ENCODE measurements around the gene GTSE1. TPM values are rescaled to one million over a fixed set of nuclear protein-coding genes. Genes with fewer than 3 reads are reported as not detected.

GTSE1 gene
- total RNA-seq, 1 experiment from 2014 or later, result 33.2 TPM

GRCh38 chr22:46351131-46351735 is 54.6 kb downstream of the GTSE1 start:
- no peak for DNase-seq (ENCODE audit: low read depth)

DNA sequence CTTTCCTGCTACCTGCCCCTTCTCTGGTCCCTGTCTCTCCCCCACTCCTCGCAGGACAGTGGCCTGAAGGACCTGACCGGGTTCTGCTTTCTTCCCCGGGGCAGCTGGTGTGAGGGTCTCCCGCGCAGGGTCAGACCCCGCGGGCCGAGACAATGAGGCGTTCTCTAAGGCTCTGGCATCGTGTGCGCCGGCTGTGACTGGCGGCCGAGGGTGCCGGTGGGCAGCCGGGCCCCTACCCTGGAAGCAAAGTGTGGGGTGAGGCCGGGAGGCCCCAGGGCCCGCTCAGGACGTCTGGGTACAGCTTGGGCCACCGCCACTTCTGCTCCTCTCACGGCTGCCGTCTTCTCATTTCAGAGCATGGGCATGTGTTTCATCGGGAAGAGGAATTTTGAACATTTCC is 55.1 kb downstream of the GTSE1 start:
- DNase-seq (ENCODE audit: low read depth), result no peak

DNA sequence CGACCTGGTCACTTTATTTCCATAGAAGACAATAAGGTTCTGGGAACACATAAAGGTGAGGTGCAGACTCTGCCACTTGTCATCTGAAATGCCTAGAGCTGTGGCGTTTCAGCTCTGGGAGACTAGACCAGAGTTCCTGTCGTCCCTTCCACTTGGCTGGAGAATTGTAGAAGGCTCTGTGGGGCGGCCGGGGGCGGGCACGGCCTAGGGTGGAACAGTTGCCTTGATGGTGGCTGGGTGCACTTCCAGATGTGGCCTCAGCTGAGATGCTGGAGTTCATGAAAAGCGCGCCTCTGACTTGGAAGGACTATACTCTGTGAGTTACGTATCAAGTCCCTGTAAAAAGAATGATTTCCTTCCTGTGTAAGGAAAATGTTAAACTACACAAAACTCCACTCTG is 55.6 kb downstream of the GTSE1 start:
- no peak for DNase-seq (ENCODE audit: low read depth)

DNA sequence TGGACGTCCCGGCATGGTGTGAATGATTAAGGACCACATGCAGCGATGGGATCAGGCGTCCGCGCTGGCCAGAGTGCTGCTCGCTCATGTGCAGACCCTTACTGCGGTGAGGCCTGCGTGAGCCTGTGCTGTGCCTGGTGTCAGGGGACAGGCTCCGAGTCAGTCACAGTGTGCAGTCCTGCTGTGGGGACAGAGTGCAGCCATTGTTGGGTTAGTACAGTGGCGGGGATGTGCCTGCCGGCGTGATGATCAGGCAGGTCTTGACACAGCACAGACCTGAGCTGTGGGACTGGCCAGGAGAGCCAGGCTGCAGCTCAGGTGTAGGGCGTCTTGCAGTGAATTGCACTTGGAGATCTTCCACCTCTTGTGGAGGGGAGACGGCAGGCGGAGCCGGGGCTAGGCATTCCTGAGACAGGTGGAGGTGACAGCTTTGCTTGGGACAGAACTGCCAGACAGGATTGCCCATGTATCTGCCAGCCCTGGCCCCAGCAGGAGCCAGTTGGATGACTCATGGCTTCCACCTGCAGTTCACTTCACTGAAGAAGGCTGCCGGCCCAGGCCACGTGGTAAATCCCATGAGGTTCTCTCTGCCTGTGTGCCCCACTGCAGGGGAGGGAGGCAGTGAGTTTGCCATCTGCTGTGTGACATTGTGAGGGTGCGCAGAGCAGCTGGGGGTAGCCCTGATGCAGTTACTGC is 56.2 kb downstream of the GTSE1 start:
- peak; percentile 62 for DNase-seq (ENCODE audit: low read depth)

DNA sequence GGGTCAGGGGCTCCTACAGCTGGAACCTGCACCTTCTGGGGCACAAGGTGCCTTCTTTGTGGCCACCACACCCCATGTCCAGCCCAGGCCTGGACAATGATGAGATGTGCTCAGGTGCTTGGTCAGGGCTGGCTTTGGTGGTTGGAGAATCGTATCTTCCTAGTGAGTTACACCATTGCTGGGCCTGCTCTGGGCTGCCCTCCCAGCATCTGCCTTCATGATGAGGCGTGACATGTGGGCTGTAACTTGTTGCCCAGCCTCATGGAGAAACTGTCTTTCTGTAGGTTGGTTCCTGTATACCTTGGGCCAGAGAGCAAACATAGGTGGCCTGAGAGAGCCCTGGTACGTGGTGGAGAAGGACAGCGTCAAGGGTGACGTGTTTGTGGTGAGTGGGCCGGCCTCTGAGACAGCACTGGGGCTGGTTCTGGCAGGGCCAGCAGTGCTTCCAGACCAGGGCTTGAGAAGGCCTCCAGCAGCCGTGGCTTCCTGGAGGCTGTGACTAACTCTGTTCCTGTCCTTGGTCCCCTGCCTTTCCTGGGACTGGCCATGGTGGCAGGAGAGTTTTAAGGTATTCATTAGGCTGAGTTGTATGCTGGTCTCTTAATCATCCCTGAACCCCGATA is 56.9 kb downstream of the GTSE1 start:
- no peak for DNase-seq (ENCODE audit: low read depth)

DNA sequence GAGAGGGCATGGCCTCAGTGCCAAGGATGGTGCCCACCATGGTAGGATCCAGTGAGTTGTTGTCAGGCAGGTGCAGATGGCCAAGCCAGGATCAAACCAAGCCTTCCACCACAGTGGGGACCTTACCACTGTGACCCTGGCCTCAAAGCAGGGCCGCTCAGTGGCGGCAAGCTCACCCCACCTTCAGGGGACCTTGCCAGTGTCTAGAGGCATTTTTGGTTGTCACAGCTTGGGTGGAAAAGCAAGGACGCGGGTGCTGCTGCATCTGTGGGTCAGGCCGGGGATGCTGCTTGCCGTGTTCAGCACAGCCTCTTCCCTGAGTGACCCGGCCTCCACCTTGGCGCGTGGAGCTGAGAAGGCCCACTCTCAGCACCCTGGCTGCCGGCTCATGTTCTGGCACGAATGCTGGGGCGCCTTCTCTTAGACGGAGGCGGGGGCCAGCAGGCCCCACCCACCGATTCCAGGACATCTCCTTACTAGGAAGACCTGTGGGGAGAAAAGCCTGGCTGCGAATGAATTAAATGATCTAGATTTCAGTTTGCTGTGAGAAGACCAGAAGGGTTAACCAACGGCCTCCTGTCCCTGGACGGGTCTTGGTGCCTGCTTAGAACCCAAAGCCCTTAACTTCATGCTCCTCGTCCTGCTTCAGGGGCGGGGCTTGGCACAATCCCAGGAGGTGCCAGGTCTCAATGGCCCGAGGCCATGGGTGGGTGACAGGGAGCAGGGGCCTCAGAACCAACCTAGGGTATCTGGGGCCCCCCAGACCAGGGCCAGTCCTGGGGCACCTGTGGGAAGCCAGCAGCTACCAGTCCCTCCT is 57.7 kb downstream of the GTSE1 start:
- no peak for DNase-seq (ENCODE audit: low read depth)

- no peak for DNase-seq (ENCODE audit: low read depth)
Observed at GRCh38 chr22:46354993-46355305, 58.3 kb downstream of the GTSE1 start.

DNA sequence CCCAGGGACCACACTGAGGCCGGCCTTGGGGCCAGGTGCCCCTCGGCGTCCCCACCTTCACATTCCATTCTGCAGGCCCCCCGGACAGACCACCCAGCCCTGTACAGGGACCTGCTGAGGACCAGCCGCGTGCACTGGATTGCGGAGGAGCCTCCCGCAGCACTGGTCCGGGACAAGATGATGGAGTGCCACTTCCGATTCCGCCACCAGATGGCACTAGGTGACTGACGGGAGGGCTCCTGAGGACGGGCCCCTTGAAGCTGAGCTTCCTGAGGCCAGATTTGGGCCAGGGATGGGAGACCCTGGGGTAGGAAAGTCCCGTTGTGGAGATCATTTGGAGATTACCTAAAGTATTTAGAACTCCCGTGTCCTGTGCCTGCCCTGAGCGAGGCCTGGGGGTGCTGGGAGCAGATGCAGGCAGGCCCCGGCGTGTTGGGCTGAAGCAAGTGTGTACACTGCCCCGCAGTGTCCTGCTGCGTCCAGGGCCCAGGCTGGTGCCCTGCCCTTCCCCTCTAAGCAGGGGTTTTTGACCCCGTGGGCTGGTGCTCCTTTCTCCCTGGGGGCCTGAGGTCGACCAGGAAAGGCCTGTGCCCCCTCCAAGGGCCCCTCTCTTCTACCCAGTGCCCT is 58.8 kb downstream of the GTSE1 start:
- DNase-seq (ENCODE audit: low read depth), result peak; percentile 52

DNA sequence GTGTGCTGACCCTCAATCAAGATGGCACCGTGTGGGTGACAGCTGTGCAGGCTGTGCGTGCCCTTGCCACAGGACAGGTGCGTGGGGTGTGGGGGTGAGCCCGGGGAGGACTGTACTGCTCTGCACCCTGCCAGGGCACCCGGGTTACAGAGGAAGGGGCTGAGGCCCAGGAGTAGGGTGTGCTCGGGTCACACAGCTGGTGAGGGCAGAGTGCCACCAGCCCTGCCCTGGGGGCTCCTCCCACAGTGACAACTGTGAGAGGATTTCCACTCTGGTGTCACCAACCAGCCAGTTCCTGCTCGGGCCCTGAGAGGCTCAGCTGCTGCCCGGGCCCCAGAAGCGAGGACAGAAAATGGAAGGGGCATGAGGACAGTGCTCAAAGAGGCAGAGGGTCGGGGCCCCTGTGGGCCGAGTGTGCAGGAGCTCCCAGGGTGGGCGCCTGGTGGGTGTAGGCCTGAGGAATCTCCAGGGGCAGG is 59.4 kb downstream of the GTSE1 start:
- DNase-seq (ENCODE audit: low read depth), result no peak

- no peak for DNase-seq (ENCODE audit: low read depth)
Observed at GRCh38 chr22:46356496-46357480, 60.1 kb downstream of the GTSE1 start.

DNA sequence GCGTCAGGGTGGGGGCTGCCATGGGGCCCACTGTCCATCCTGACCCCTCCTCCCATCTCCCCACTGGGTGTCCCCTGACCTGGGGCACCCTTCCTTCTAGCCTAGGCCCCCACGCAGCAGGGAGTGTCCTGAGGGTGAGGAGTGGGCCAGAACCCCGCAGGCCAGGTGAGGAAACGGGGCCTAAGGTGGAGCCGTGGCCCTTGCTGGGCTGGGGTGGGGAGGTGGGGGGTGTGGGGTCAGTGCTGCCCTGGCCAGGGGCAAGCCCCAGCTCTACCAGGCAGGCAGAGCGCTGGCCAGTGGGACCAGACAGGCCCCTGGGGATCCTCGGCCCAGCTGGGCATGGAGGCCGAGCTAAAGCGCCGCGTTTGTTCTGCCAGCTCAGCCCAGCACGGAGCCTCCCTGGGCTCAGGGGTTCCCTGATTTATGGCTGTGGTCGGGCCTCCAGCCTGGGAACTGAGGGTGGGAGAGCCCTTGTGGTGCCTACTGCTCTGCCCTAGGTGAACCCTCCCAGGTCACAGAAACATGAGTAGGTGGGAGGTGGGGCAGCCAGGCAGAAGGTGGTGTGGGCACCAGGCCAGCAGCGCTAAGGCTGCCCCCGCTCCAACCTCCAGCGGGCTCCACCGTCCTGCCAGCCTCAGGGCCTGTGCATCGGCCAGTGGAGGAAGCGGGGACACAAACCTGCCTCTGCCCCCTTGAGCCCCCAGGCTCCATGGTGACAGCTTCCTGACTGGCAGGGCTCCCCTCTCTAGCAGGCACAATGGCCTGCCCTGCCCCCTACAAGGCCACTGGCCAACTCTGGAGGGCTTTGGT is 61.2 kb downstream of the GTSE1 start:
- DNase-seq (ENCODE audit: low read depth), result no peak

DNA sequence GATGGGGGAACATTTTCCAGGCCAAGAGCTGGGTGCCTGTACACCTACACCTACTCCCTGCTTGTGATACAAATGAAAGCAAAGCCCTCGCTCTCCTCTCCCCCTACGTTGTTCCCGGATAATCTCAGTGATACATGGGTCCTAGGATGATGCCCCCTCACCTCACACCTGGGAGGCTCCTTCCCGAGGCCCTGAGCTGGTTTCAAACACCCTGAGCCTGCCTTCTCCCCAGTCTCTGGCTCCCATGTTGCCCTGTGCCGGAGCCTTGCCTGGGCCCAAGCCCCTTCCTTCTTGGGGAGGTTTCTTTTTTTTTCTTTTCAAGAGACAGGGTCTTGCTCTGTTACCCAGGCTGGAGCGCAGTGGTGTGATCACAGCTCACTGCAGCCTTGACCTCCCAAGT is 62.1 kb downstream of the GTSE1 start:
- DNase-seq (ENCODE audit: low read depth), result no peak

GRCh38 chr22:46359362-46359761 is 62.7 kb downstream of the GTSE1 start:
- DNase-seq (ENCODE audit: low read depth), result no peak

GRCh38 chr22:46360097-46360496 is 63.4 kb downstream of the GTSE1 start:
- no peak for DNase-seq (ENCODE audit: low read depth)

GRCh38 chr22:46360891-46361290 is 64.2 kb downstream of the GTSE1 start:
- no peak for DNase-seq (ENCODE audit: low read depth)

DNA sequence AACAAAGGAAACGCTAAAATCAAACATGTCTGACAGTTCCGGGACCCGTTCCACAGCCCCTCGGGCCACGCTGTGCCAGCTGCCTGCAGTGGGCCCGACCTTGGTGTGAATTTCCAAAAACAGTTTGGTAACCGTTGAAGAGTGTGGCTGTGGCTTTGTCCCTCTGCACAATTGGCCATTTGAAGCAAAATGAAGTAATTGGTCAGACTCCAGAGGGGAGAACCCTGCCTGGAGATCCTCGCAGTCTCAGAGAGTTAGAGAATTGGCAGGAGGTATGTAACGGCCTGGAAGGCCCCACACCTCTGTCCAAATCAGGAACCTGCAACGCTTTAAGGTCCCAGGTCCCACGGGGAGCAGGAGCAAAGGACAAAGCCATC is 65.1 kb downstream of the GTSE1 start:
- no peak for DNase-seq (ENCODE audit: low read depth)

DNA sequence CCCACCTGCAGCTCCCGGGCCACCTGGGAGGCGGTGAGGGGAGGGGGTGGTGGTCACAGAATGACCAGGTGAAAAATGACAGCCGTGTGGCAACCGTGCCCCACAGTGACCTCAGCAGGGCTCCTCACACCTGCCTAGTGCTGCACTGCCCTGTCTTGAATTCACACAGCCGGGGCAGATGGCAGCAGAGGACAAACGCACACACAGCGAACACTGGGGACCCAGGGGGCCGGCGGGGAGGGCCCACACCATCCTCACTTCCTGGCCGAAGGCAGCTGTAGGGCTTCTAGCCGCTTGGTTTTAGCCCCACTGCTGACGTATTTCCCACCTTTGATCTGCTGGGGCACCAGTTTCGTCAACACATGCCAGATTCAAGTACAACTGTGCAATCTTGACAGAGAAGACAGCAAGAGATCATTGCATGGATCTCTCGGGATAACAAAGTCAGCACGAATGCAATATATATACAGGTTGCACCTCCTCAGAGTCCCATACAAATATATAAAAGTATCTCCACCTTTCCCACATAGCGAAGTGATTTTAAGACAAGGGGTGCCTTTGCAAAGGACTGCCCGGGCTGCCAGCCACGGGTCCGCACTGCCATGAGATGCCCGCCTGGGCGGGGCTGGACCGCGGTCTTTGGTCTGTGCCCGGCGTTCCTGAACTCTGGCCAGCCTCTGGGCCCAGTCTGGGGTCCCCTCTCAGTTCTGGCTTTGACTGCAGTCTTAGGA is 65.7 kb downstream of the GTSE1 start:
- no peak for DNase-seq (ENCODE audit: low read depth)

- DNase-seq (ENCODE audit: low read depth), result no peak
Observed at GRCh38 chr22:46362934-46363515, 66.4 kb downstream of the GTSE1 start.
